Esophagus (tissue), 2 donors: Measurements from ENCODE around the gene RBM47. TPM values are rescaled to one million over a fixed set of nuclear protein-coding genes. Genes with fewer than 3 reads are reported as not detected.

ENCODE experiments used
- H3K27ac ChIP-seq, 2 donors: one replicate each; pipeline ENCODE4 v1.5.1; 2013; ENCODE audit warnings: low read depth in 2 of 2, mild to moderate bottlenecking in 2 of 2, inconsistent platforms in 1 of 2, low read length in 1 of 2, moderate library complexity in 1 of 2
- H3K27me3 ChIP-seq, 2 donors: one replicate each; pipeline ENCODE4 v1.6.1; 2013; ENCODE audit warnings: low read length in 2 of 2, control low read depth in 1 of 2, mild to moderate bottlenecking in 1 of 2; ENCODE audit not compliant: insufficient read depth in 2 of 2, control insufficient read depth in 1 of 2
- H3K36me3 ChIP-seq, 2 donors: one replicate each; pipeline ENCODE4 v1.6.1; 2013; ENCODE audit warnings: low read length in 1 of 2; ENCODE audit not compliant: control insufficient read depth in 2 of 2, insufficient read depth in 2 of 2
- H3K4me1 ChIP-seq, 2 donors: one replicate each; pipeline ENCODE4 v1.6.1; 2013; ENCODE audit warnings: low read length in 1 of 2; ENCODE audit not compliant: control insufficient read depth in 2 of 2, insufficient read depth in 2 of 2
- H3K4me3 ChIP-seq, 2 donors: one replicate each; pipeline ENCODE4 v1.5.1; 2013; ENCODE audit warnings: low read length in 2 of 2, mild to moderate bottlenecking in 2 of 2, low read depth in 1 of 2, moderate library complexity in 1 of 2
- H3K9me3 ChIP-seq, 2 donors: one replicate each; pipeline ENCODE4 v1.6.1; 2013; ENCODE audit warnings: mild to moderate bottlenecking in 2 of 2, low read depth in 1 of 2, low read length in 1 of 2, moderate library complexity in 1 of 2; ENCODE audit not compliant: control insufficient read depth in 2 of 2, insufficient read depth in 1 of 2
- WGBS, 2 donors: extraction: QIAGEN DNeasy Blood & Tissue Kit; methylation state at CpG; one replicate each; pipeline ENCODE4 v1.1.7; 2013; 5-methylcytosine and 5-hydroxymethylcytosine counted together
- polyA plus RNA-seq, 2 donors: library from polyadenylated mRNA; stranded (reverse); fragments of 200-250 nt; gene quantifications; one replicate each; pipeline ENCODE4 v1.2.3, GENCODE V29; 2013
- donor health status: healthy with polysubstance abuse.
- donor health status: Bipolar disorder and iron deficiency.

RBM47 gene
- polyA plus RNA-seq, 2 donors: 31.3 to 39.4 TPM

- peaks cover 0 to 3% of the 10 kb centered on the region in 2 donors for H3K36me3 ChIP-seq
- H3K4me3 ChIP-seq: no peak overlapping the region
- no peak overlapping the region for H3K27ac ChIP-seq
- peaks cover 0 to 3% of the 10 kb centered on the region in 2 donors for H3K4me1 ChIP-seq
- WGBS, 2 donors: 60 to 76% methylated on average over 4 of the region's 4 CpGs
- no peaks in the 10 kb centered on the region for H3K27me3 ChIP-seq
- no peaks in the 10 kb centered on the region for H3K9me3 ChIP-seq
Observed at GRCh38 chr4:40475609-40476008, 154.1 kb downstream of the RBM47 start.

- H3K4me1 ChIP-seq: peaks cover 0 to 3% of the 10 kb centered on the region in 2 donors
- no peak overlapping the region for H3K27ac ChIP-seq
- H3K27me3 ChIP-seq: no peaks in the 10 kb centered on the region
- H3K4me3 ChIP-seq: no peak overlapping the region
- H3K9me3 ChIP-seq: no peaks in the 10 kb centered on the region
- H3K36me3 ChIP-seq: peaks cover 0 to 3% of the 10 kb centered on the region in 2 donors
- WGBS, 2 donors: 65 to 85% methylated on average over 9 of the region's 9 CpGs
Observed at GRCh38 chr4:40473578-40474388, 155.9 kb downstream of the RBM47 start.

GRCh38 chr4:40471923-40472322 is 157.7 kb downstream of the RBM47 start:
- H3K4me3 ChIP-seq: no peak overlapping the region
- H3K27me3 ChIP-seq: no peaks in the 10 kb centered on the region
- peaks cover 0 to 3% of the 10 kb centered on the region in 2 donors for H3K4me1 ChIP-seq
- H3K9me3 ChIP-seq: no peaks in the 10 kb centered on the region
- 83 to 93% methylated on average over 3 of the region's 3 CpGs for WGBS, 2 donors
- H3K27ac ChIP-seq: peak overlapping the region in 1 of 2 donors; percentile 74
- H3K36me3 ChIP-seq: peaks cover 0 to 3% of the 10 kb centered on the region in 2 donors

- 81 to 88% methylated on average over 1 of the region's 1 CpG for WGBS, 2 donors
- peaks cover 0 to 2% of the 10 kb centered on the region in 2 donors for H3K4me1 ChIP-seq
- H3K9me3 ChIP-seq: no peaks in the 10 kb centered on the region
- H3K4me3 ChIP-seq: no peak overlapping the region
- H3K36me3 ChIP-seq: peaks cover 0 to 2% of the 10 kb centered on the region in 2 donors
- no peak overlapping the region for H3K27ac ChIP-seq
- H3K27me3 ChIP-seq: no peaks in the 10 kb centered on the region
Observed at GRCh38 chr4:40466789-40467188, 162.9 kb downstream of the RBM47 start.

- Histone ChIP-seq H3K9me3 (no peaks in the 10 kb centered on the region), H3K4me3 (no peak overlapping the region), H3K27ac (no peak overlapping the region), H3K27me3 (no peaks in the 10 kb centered on the region), H3K36me3 (peaks cover 0 to 2% of the 10 kb centered on the region in 2 donors), H3K4me1 (peaks cover 0 to 2% of the 10 kb centered on the region in 2 donors)
- 30 to 38% methylated on average over 5 of the region's 5 CpGs for WGBS, 2 donors
Observed at GRCh38 chr4:40462326-40462725, 167.3 kb downstream of the RBM47 start.

- WGBS, 2 donors: 86 to 89% methylated on average over 7 of the region's 7 CpGs
- H3K27me3 ChIP-seq: no peaks in the 10 kb centered on the region
- H3K4me1 ChIP-seq: peaks cover 0 to 2% of the 10 kb centered on the region in 2 donors
- H3K27ac ChIP-seq: no peak overlapping the region
- no peaks in the 10 kb centered on the region for H3K9me3 ChIP-seq
- no peak overlapping the region for H3K4me3 ChIP-seq
- peaks cover 0 to 2% of the 10 kb centered on the region in 2 donors for H3K36me3 ChIP-seq
Observed at GRCh38 chr4:40461879-40462278, 167.8 kb downstream of the RBM47 start.

- no peaks in the 10 kb centered on the region for H3K27me3 ChIP-seq
- H3K4me3 ChIP-seq: no peak overlapping the region
- no peak overlapping the region for H3K27ac ChIP-seq
- 84 to 90% methylated on average over 4 of the region's 4 CpGs for WGBS, 2 donors
- H3K36me3 ChIP-seq: peaks cover 0 to 2% of the 10 kb centered on the region in 2 donors
- H3K4me1 ChIP-seq: peaks cover 0 to 2% of the 10 kb centered on the region in 2 donors
- no peaks in the 10 kb centered on the region for H3K9me3 ChIP-seq
Observed at GRCh38 chr4:40461062-40461461, 168.6 kb downstream of the RBM47 start.

GRCh38 chr4:40458683-40459082 is 171.0 kb downstream of the RBM47 start:
- no peaks in the 10 kb centered on the region for H3K27me3 ChIP-seq
- H3K9me3 ChIP-seq: no peaks in the 10 kb centered on the region
- WGBS, 2 donors: 43 to 48% methylated on average over 4 of the region's 4 CpGs
- H3K4me1 ChIP-seq: peaks cover 0 to 2% of the 10 kb centered on the region in 2 donors
- H3K4me3 ChIP-seq: no peak overlapping the region
- no peaks in the 10 kb centered on the region for H3K36me3 ChIP-seq
- no peak overlapping the region for H3K27ac ChIP-seq

GRCh38 chr4:40458109-40458508 is 171.6 kb downstream of the RBM47 start:
- Histone ChIP-seq H3K9me3 (no peaks in the 10 kb centered on the region), H3K27ac (no peak overlapping the region), H3K4me1 (peaks cover 0 to 2% of the 10 kb centered on the region in 2 donors), H3K27me3 (no peaks in the 10 kb centered on the region), H3K36me3 (no peaks in the 10 kb centered on the region), H3K4me3 (no peak overlapping the region)
- WGBS, 2 donors: 54 to 80% methylated on average over 1 of the region's 1 CpG
